ENCODE results near the gene LRIT2. TPM values are rescaled to one million over a fixed set of nuclear protein-coding genes. Genes with fewer than 3 reads are reported as not detected.

The LRIT2 gene
- polyA plus RNA-seq, 1 donor from 2014 or later, result not detected

GRCh38 chr10:84208023-84208422, 17.3 kb downstream of the LRIT2 start:
- H3K79me2 ChIP-seq (replicated peaks; ENCODE audit: insufficient read depth, low read length), result no peaks in the 10 kb centered on the region
- no peaks in the 10 kb centered on the region for H3F3A ChIP-seq (ENCODE audit: insufficient read depth, low read length, poor library complexity, severe bottlenecking)
- no peak overlapping the region for H3K9ac ChIP-seq (ENCODE audit: low read length)
- no peak overlapping the region for H3K27ac ChIP-seq (ENCODE audit: low read length)
- H4K20me1 ChIP-seq (ENCODE audit: insufficient read depth), result no peaks in the 10 kb centered on the region
- no peak for TF ChIP-seq POLR2AphosphoS5 (IDR thresholded peaks at IDR 0.05)
- no peak for TF ChIP-seq TAF1 (IDR thresholded peaks at IDR 0.05; ENCODE audit: low read depth)
- no peak for TF ChIP-seq EZH2 (IDR thresholded peaks at IDR 0.05; ENCODE audit: borderline replicate concordance, insufficient read depth, low read length, poor library complexity, severe bottlenecking)
- no peak for TF ChIP-seq SMC3 (conservative IDR thresholded peaks at IDR 0.05; ENCODE audit: poor library complexity)
- no peak for TF ChIP-seq MXI1 (conservative IDR thresholded peaks at IDR 0.05; ENCODE audit: poor library complexity, severe bottlenecking)
- no peak for TF ChIP-seq REST (IDR thresholded peaks at IDR 0.05; ENCODE audit: borderline replicate concordance)
- no peak for TF ChIP-seq EP300 (conservative IDR thresholded peaks at IDR 0.05; ENCODE audit: poor library complexity, severe bottlenecking)
- no peak for TF ChIP-seq RAD21 (conservative IDR thresholded peaks at IDR 0.05)
- TF ChIP-seq CTCF (IDR thresholded peaks at IDR 0.05; ENCODE audit: poor library complexity, severe bottlenecking), result no peak
- no peaks in the 10 kb centered on the region for H3K9me2 ChIP-seq (ENCODE audit: insufficient read depth, low read length)
- no peaks in the 10 kb centered on the region for H3K9me3 ChIP-seq (ENCODE audit: low read length)
- no peaks in the 10 kb centered on the region for H3K36me3 ChIP-seq (ENCODE audit: insufficient read depth, low read length)
- H3K27me3 ChIP-seq (ENCODE audit: insufficient read depth, low read depth, low read length), result no peaks in the 10 kb centered on the region
- H3K4me2 ChIP-seq (ENCODE audit: low read length), result no peak overlapping the region
- H2AFZ ChIP-seq (ENCODE audit: low read depth, low read length), result no peak overlapping the region
- no peak overlapping the region for H3K4me3 ChIP-seq (ENCODE audit: low read length)

GRCh38 chr10:84205853-84206525, 19.4 kb downstream of the LRIT2 start:
- H3K9ac ChIP-seq (ENCODE audit: low read length), result no peak overlapping the region
- TF ChIP-seq SMC3 (conservative IDR thresholded peaks at IDR 0.05; ENCODE audit: poor library complexity) (no peak), CTCF (IDR thresholded peaks at IDR 0.05; ENCODE audit: poor library complexity, severe bottlenecking) (peak; percentile 1)
- no peaks in the 10 kb centered on the region for H4K20me1 ChIP-seq (ENCODE audit: insufficient read depth)
- H2AFZ ChIP-seq (ENCODE audit: low read depth, low read length), result no peak overlapping the region
- no peak overlapping the region for H3K27ac ChIP-seq (ENCODE audit: low read length)
- H3K9me3 ChIP-seq (ENCODE audit: low read length), result no peaks in the 10 kb centered on the region
- H3K36me3 ChIP-seq (ENCODE audit: insufficient read depth, low read length), result no peaks in the 10 kb centered on the region
- H3F3A ChIP-seq (ENCODE audit: insufficient read depth, low read length, poor library complexity, severe bottlenecking), result no peaks in the 10 kb centered on the region
- H3K9me2 ChIP-seq (ENCODE audit: insufficient read depth, low read length), result no peaks in the 10 kb centered on the region
- H3K79me2 ChIP-seq (replicated peaks; ENCODE audit: insufficient read depth, low read length), result no peaks in the 10 kb centered on the region
- no peak overlapping the region for H3K4me2 ChIP-seq (ENCODE audit: low read length)
- H3K4me3 ChIP-seq (ENCODE audit: low read length), result no peak overlapping the region
- H3K27me3 ChIP-seq (ENCODE audit: insufficient read depth, low read depth, low read length), result no peaks in the 10 kb centered on the region

Data from neural cell (in vitro differentiated cells).